Heart left ventricle (tissue), 16 donors: Measurements from ENCODE around the gene PCGF3. TPM values are rescaled to one million over a fixed set of nuclear protein-coding genes. Genes with fewer than 3 reads are reported as not detected.

Experiments
- ATAC-seq, 4 donors: fragments of 200-7000 bp; cut with Tn5 transposase; one replicate each; pipeline ENCODE4 v1.9.1; 2020 to 2022; ENCODE audit warnings: moderate library complexity in 4 of 4, mild to moderate bottlenecking in 3 of 4, moderate number of reproducible peaks in 1 of 4
- DNase-seq, 5 donors: peaks; one replicate each; pipeline ENCODE4 v3.0.0-alpha.2; 2020
- H3K27ac ChIP-seq, 12 donors: fragments of 200-600 bp; sonication (generic) in 4 of 12; one replicate each; pipeline versions ENCODE4 v1.5.0 to v1.8.0; 2016 to 2022; ENCODE audit warnings: mild to moderate bottlenecking in 2 of 12
- H3K27me3 ChIP-seq, 9 donors: fragments of 200-600 bp; sonication (generic) in 2 of 9; one replicate each; pipeline versions ENCODE4 v1.5.1 to v1.8.0; 2016 to 2022; ENCODE audit warnings: mild to moderate bottlenecking in 3 of 9
- H3K36me3 ChIP-seq, 9 donors: fragments of 200-600 bp; sonication (generic) in 2 of 9; one replicate each; pipeline versions ENCODE4 v1.5.0 to v1.8.0; 2018 to 2022; ENCODE audit warnings: mild to moderate bottlenecking in 2 of 9
- H3K4me1 ChIP-seq, 12 donors: fragments of 200-600 bp; sonication (generic) in 4 of 12; one replicate each; pipeline versions ENCODE4 v1.5.0 to v1.8.0; 2016 to 2022; ENCODE audit warnings: mild to moderate bottlenecking in 3 of 12
- H3K4me3 ChIP-seq, 12 donors: fragments of 200-600 bp; sonication (generic) in 4 of 12; one replicate each; pipeline versions ENCODE4 v1.5.0 to v1.8.0; 2017 to 2022; ENCODE audit warnings: mild to moderate bottlenecking in 9 of 12, moderate library complexity in 4 of 12
- H3K9me3 ChIP-seq, 12 donors: fragments of 200-600 bp; sonication (generic) in 4 of 12; one replicate each; pipeline versions ENCODE4 v1.5.0 to v1.8.0; 2016 to 2022; ENCODE audit warnings: mild to moderate bottlenecking in 1 of 12
- CTCF ChIP-seq, 12 donors: fragments of 200-600 bp; sonication (generic) in 4 of 12; IDR thresholded peaks; one replicate each; pipeline versions ENCODE4 v1.5.0 to v1.8.0; 2018 to 2022; ENCODE audit warnings: antibody characterized with exemption in 12 of 12, mild to moderate bottlenecking in 5 of 12
- POLR2A ChIP-seq, 2 donors: fragments of 450-650 bp; IDR thresholded peaks; one replicate each; pipeline ENCODE4 v1.6.1; 2017; ENCODE audit warnings: antibody characterized with exemption in 2 of 2, mild to moderate bottlenecking in 2 of 2, moderate library complexity in 2 of 2
- WGBS, 4 donors: extraction: QIAGEN DNeasy Blood & Tissue Kit in 2 of 4; methylation state at CpG; one replicate each; pipeline versions ENCODE4 v1.1.5 to v1.1.7; 2013 to 2018; 5-methylcytosine and 5-hydroxymethylcytosine counted together
- intact Hi-C, 10 donors: fragments of 100-400 bp; cut with DNase I; formaldehyde crosslinking; loops; one replicate each; pipeline versions ENCODE4 v1.11.1 to v1.14.2; 2022
- polyA plus RNA-seq, 2 donors: library from polyadenylated mRNA; stranded (reverse); fragments of 200-250 nt; gene quantifications; one replicate each; pipeline ENCODE4 v1.2.3, GENCODE V29; 2013
- total RNA-seq, 9 donors: library from RNA; depleted of rRNA in 2 of 9; stranded (reverse); fragments of >200 nt in 2 of 9; fragmentation: NEBNext Ultra II Directional in 3 of 9; extraction: Animal tissue kit (Norgen Biotek cat#: 25700) in 3 of 9; gene quantifications; one replicate each; pipeline versions ENCODE4 v1.1.0 to v1.2.4, GENCODE V29; 2016 to 2023
- donor health status: ischemic (EF 13 %, LVEDD 7.1; RV severe dilation, severe dysfunction).
- donor health status: healthy with polysubstance abuse.
- donor health status: DM: no; HTN: yes; CAD: no.
- donor health status: DM: no; HTN: no; CAD: no.
- donor health status: ischemic (EF 25% LVEDD 6.9; RV normal size, moderate dysfunction).
- donor health status: ischemic (EF 25% LVEDD 5.7; RV mildly dilated, moderate dysfunction).
- donor health status: healthy.
- donor health status: DM: yes; HTN: yes; CAD: no.
- donor health status: ischemic (EF 35%, LVEDD 5.7; RV mildly dilated, moderate dysfunction).
- donor health status: nonischemic (EF 11% LVEDD 7.7; RV severe dilation, severe dysfunction).
- donor health status: DM: yes; HTN: yes; CAD: no.
- donor health status: PGD.
- donor health status: ischemic (EF 29% LVEDD 5.4; RV normal size, mild dysfunction).
- donor health status: nonischemic (EF 23%, LVEDD 6.1; RV moderate dilation, normal function).

The PCGF3 gene
- total and polyA plus RNA-seq, 11 donors, result 16.2 to 45.7 (median 22.5) TPM

GRCh38 chr4:718460-718859, 12.8 kb downstream of the PCGF3 start:
- ATAC-seq (no peak), DNase-seq (peak in 1 of 5 donors; percentile 17)
- H3K4me1 ChIP-seq, result peaks cover 0 to 35% (median 12%) of the 10 kb centered on the region in 12 donors
- no peak for TF ChIP-seq CTCF (IDR thresholded peaks at IDR 0.05)
- no peak for TF ChIP-seq POLR2A (IDR thresholded peaks at IDR 0.05)
- no peak overlapping the region for H3K27ac ChIP-seq
- peaks cover 0 to 16% (median 3%) of the 10 kb centered on the region in 9 donors for H3K36me3 ChIP-seq
- no peaks in the 10 kb centered on the region for H3K27me3 ChIP-seq
- no peak overlapping the region for H3K4me3 ChIP-seq
- WGBS, 4 donors, result 73 to 83% (median 82%) methylated on average over 8 of the region's 8 CpGs
- H3K9me3 ChIP-seq, result no peaks in the 10 kb centered on the region
- intact Hi-C loops, result no loop called here

- ATAC-seq, result no peak
- peaks cover 0 to 9% (median 3%) of the 10 kb centered on the region in 9 donors for H3K36me3 ChIP-seq
- H3K4me1 ChIP-seq, result peaks cover 0 to 32% (median 12%) of the 10 kb centered on the region in 12 donors
- intact Hi-C loops, result no loop called here
- DNase-seq, result no peak
- no peak overlapping the region for H3K27ac ChIP-seq
- no peaks in the 10 kb centered on the region for H3K9me3 ChIP-seq
- H3K27me3 ChIP-seq, result no peaks in the 10 kb centered on the region
- no peak overlapping the region for H3K4me3 ChIP-seq
- WGBS, 4 donors, result 93 to 96% (median 95%) methylated on average over 59 of the region's 59 CpGs
- TF ChIP-seq CTCF (IDR thresholded peaks at IDR 0.05), result no peak
- no peak for TF ChIP-seq POLR2A (IDR thresholded peaks at IDR 0.05)
Observed at GRCh38 chr4:720111-720860, 14.7 kb downstream of the PCGF3 start.

- 55 to 62% (median 59%) methylated on average over 28 to 31 of the region's 31 CpGs for WGBS, 4 donors
- TF ChIP-seq CTCF (IDR thresholded peaks at IDR 0.05) (no peak), POLR2A (IDR thresholded peaks at IDR 0.05) (no peak)
- peaks cover 0 to 39% (median 17%) of the 10 kb centered on the region in 12 donors for H3K4me1 ChIP-seq
- H3K27me3 ChIP-seq, result no peaks in the 10 kb centered on the region
- H3K9me3 ChIP-seq, result no peaks in the 10 kb centered on the region
- intact Hi-C loops, result no loop called here
- DNase-seq (peak in 2 of 5 donors; percentile 51 to 63), ATAC-seq (peak in 3 of 4 donors; percentile 8 to 63 (median 37))
- H3K4me3 ChIP-seq, result no peak overlapping the region
- H3K36me3 ChIP-seq, result peaks cover 0 to 9% (median 3%) of the 10 kb centered on the region in 9 donors
- peak overlapping the region in 3 of 12 donors; percentile 1 to 23 (median 14) for H3K27ac ChIP-seq
Observed at GRCh38 chr4:721261-722168, 15.9 kb downstream of the PCGF3 start.
